ENCODE data around the gene NTSR1.

Gene NTSR1

DNA sequence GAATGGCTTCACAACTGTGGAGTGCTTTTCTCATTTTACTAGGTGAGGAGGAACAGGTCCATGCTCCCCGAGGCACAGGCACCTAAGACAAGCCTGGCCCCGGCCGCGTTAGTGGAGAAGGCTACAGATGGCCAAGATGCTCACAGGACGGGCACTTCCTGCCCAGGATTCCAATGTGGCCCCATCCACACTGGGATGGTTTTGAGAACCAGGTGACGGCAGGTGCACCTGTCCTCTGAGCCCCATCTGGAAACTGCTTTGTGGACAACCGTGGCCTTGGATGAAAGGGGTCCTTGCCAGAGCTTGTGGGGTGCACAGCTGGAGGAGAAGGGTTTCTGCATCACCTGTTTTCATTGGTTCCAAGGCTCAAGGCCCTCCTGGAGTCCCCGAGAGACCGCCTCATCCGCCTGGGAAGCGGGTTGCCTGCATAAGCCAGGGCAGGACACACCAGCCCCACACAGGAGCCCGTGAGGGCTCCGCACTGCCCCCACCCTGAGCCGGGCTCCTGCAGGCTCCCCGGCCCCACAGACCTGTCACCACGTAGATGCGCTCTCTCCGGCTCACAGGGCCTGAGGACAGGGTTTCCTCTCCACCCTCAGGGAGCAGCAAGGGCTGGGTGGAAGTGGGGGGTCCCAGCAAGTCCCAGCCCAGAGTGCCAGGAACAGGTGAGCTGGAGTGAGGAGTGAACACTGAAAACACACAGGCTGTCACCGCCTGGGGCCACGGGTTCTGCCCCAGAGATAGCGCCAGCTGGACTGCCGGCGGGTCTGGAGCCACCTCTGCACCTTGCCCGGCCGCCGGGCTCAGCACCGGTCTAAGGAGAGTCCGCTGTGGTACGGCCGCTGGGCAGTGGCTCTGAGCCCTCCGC, 18.3 kb downstream of the NTSR1 start:
- FAIRE-seq = no peak

DNA sequence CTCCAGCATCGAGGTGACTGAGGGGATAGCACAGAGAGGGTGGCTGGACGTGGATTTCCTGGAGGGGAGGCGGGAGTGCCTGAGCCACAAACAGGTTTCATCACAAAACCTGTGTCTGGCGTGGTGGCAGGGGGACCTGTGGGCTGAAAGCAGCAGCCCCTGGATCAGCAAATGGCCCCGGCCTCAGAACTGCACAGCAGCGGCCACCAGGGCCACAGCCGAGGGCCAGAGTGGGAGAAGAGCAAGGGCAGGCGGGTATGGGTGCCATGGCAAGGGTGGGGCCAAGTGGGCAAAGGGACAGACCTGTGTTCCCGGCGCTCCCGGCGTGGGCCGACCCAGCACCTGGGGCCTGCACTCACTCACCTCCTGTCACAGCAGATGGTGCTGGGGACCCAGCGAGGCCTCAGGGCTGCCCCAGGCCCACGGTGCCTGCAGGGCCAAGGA, 19.0 kb downstream of the NTSR1 start:
- no peak for FAIRE-seq

DNA sequence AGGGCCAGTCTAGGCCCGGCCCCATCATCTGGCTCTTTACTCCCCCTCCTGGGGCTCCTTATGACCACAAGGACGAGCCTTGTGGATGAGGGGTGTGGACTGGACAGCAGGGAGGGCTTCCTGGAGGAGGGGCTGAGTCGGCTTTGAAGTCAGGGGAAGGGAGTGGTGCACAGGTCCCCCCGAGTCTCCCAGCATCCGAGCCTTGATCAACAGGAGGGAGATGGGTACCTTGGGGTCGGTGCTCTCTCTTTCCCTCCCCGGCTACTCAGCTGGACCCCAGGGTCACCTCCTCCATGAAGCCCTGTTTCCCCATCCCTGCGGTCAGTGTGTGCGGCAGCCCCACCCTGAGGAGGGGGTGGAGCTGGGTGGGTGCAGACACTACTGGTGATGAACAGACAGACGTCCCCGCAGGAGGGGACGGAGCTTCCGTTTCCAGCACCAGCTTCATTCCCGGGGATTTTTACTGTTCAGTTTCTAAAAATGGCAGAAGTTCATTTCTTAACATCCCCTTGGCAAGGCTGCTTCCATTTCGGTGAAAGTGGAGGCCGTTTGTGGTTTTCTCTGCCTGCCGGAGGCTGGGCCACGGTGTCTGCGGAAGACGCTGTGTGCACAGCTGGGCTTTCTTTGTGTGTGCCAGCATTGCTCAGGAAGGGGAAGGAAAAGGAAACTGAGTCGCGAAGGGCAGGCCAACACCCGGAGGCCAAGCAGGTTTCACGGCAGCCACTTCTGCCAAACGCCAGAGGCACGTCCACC, 19.6 kb downstream of the NTSR1 start:
- no peak for FAIRE-seq

DNA sequence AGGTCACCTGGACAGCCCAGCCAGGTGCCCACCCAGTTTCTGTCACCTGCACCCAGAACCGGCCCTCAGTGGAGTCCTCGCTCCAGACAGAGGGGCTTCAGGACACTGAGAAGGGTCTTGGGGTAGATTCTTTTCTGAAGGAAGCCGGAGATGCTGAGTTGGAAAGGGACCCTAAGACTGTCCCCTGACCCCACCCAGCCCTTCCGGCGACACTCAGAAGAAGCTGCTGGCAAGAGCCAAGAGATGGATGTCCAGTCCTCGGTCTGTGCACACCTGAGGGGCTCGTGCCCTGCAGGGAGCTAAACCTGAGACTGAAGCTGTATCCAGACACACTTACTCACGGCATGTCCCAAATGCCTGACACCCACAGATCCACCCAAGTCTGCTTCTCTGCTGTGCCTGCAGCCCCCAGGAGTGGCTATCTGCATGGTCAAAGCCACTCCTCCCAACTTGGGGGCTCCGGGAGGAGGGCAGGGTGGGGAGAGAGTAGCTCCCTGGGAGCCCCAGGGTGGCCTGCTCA, 20.2 kb downstream of the NTSR1 start:
- no peak for FAIRE-seq

DNA sequence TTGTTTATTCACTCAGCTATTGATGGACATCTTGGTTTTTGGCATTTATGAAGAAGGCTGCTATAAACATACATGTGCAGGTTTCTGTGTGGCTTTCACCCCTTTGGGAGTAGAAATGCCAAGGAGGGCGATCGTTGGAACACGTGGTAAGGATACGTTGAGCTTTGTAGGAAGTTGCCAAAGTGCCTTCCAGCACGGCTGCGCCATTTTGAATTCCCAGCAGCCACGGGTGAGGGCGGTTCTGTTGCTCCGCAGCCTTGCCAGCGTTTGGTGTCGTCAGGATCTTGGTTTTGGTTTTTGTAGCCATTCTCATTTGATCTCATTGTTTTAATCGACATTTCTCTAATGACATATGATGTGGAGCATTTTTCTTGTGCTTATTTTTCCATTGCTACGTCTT, 21.8 kb downstream of the NTSR1 start:
- FAIRE-seq = no peak

DNA sequence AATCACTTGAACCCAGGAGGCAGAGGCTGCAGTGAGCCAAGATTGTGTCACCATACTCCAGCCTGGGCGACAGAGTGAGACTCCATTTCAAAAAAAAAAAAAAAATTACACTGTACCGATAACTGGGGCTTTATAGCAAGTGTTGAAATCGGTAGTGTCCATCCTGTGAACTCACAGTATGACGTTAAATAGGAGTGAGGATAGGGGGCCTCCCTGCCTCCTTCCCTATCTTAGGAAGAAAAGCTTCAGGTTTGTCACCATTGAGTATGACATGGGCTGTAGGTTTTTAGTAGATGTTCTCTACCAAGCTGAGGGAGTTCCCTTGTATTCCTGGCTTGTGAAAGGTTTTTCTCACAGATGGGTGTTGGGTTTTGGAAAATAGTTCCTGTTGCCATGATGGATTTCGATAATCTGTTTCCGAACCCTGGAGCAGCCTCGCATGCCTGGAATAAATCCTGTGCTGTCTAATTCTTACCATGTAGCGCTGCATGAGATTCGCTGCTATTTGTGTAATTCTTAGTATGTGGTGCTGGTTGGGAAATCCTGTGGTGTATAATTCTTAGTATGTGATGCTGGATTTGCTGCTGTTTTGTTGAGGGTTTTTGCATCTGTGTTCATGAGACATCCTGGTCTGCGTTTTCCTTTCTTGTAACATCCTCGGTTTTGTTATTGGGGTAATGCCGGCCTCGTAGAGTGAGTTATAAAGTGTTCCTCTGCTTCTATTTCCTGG, 23.6 kb downstream of the NTSR1 start:
- no peak for FAIRE-seq

DNA sequence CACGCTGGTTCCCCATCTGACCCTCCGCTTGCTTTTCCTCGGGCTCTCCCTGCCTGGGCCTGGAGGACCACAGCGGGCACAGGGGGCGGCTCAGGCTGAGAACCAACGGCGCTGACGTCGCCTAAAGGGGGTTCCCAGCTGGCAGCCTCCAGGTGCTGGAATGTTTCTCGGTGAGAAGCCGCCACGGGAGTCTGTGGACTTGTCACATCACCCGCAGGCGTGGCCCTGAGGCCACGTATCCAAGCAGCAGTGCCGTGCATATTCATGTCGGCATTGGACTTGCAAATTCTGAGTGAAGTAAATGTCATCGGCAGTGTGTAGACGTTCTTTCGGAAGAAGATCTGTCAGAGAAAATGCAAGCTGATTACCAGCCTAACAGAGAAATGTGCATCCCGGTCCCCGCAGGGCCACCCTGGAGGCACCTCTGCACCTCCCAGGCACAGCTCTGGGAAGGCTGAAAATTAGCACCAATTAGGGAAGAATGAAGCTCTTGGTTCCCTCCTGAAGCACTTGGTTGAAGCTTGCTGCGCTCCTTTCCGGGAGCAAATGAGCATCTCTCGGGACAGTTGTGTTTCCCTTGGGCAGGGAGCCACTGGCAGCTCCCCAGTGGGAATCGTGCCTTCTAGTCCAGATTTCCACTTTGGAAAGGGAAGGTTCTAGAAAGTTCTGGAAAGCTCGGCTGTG, 24.3 kb downstream of the NTSR1 start:
- no peak for FAIRE-seq

DNA sequence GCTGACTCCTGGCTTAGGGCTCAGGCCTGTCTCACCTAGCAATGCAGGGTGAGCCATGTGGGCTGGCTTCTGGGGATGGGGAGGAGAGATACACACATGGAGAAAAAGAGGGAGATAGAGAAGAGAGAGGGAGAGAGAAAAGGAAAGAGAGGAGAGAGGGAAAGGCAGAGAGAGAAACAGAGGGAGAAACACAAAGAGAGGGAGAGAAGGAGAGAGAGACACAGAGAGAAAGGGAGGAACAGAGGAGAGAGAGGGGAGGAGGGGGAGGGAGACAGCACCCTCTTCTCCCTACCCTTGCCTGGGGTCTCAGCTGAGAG, 24.8 kb downstream of the NTSR1 start:
- FAIRE-seq = no peak

DNA sequence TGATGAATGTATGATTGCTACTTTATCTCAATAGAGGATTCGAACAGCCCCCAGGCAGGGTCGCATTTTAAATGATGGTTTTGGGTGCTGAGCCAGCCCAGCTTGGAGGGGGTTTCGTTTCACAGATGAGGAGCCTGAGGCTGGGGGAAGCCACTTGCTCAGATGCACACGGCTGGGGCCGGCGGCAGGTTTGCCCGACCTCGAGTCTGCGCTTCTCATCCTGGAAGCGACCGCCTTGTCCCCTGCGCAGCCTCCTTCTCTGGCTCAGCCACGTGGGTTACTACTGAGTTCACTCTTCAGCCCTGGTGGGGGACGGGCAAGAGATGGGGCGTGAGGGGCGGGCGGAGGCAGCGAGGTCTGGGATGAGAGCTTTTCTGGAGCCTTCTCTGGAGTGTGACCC, 25.3 kb downstream of the NTSR1 start:
- no peak for FAIRE-seq

DNA sequence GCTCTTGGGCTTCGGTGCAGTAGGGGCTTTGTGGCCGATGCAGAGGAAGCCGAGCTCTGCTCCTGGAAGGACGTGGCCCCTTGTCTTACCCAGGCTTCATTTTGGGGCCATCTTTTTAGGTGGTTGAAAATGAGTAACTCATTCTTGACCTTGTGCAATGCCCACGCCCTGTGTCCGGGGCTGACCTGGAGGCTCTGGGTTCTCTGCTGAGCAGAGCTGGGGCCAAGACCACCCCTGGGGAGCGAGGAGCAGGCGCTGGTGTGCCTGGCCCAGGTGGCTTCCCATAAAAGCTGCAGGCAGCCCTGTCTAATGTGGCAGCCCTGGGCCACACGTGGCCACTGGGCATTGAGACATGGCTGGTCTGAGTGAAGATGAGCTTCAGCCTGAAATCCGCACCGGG, 25.7 kb downstream of the NTSR1 start:
- no peak for FAIRE-seq

DNA sequence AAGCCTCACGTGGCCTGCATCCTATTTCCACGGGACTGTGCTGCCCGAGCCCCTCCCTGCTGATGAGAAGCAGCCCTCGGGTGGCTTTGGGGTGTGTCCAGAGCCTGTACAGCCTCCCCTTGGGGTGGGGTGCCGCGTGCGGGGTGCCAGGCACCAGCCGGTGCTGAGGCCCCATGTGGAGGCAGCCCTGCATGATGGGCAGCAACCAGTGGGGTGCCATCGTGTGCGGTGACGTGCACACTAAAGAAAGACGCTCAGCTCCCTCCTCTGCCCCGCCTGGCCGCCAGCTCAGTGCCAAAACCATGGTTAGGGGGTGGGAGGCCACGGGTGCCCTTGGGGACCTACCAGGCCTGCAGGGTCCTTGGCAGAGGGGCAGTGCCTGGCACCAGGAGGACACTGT, 26.2 kb downstream of the NTSR1 start:
- no peak for FAIRE-seq

DNA sequence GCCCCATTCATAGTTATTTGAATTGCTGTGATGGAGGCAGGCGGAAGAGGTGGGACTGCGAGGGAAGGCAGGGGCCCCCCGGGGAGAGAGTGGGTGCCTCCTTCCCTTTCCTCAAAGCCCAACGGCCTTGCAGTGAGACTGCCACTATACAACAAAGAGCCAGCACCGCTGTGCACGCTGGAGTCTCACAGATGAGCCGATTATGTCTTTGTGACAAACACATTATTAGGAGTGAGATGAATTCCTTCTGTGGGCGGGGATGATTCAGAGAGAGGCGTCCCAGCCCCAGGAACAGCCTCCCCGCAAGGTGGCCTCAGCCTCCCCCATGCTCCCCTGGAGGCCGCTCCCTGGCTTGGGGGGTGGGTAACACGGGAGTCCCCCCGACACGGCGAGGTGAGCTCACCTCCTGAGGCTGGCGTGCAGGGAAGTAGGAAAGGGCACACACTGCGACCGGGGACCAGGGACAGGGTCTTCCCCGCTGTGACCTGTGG, 26.7 kb downstream of the NTSR1 start:
- no peak for FAIRE-seq

DNA sequence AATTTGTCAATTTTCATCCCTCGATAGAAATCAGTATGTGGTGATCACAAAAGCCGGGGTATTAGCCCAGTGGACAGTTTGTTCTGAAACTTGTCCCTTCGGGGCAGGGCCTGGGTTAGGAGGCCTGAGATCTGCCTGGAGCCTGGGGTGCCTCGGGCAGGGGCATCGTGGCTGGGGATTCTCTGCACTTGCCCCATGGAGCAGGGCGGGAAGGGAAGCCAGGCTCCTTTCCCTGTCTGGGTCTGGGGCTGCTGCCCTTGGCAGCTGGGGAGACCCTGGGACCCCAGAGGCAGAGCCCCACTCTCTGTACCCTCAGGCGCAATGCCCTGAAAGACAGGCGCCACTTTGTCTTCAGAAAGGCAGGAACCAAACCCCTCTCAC, 27.4 kb downstream of the NTSR1 start:
- FAIRE-seq = no peak

DNA sequence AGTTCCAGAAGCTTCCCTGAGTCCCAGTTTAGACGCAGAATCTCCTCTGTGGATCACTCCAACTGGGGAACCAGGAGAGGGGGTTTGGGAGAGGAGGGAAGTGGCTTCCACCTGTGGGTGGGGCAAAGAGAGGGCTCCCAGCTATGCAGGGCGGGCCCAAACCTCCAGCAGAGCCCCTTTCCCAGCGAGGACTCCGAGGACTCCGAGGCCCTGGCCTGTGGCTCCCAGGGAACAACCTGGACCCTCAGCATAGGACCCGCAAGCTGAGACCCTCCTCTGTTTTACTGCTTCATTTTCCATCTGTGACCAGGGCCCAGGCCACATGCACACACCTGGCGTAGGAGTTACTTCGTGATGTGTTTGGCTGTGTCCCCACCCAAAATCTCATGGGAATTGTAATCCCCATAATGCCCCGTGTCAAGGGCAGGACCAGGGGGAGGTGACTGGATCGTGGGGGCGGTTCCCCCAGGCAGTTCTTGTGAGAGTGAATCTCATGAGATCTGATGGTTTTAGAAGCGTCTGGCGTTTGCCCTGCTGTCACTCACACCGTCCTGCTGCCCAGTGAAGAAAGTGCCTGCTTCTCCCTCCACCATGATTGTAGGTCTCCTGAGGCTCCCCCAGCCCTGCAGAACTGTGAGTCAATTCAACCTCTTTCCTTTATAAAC, 27.9 kb downstream of the NTSR1 start:
- FAIRE-seq = no peak

DNA sequence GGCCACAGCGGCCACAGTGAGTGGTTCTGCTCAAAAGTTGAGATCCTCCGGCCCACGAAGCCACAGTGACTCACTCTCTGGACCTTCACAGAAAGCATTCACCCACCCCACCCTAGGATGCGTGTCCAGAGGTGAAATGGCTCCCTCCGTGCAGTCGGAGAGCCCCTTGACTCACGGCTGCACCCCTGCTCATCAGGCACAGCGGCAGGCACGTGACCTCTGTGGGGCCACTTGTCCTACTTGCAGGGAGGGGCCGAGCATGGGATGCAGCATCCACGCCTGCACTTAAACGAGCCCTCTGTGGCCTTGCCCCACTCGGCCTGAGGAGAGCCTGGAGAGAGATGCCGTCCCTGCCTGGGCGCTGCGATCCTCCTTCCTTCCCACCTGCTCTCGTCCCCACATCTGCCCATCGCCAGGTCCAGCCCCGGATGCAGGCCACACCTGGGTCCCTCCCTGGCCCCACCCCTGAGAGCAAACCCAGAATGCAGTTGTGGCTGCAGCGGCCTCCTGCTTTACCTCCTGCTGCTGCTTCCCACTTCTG, 28.7 kb downstream of the NTSR1 start:
- FAIRE-seq = no peak

DNA sequence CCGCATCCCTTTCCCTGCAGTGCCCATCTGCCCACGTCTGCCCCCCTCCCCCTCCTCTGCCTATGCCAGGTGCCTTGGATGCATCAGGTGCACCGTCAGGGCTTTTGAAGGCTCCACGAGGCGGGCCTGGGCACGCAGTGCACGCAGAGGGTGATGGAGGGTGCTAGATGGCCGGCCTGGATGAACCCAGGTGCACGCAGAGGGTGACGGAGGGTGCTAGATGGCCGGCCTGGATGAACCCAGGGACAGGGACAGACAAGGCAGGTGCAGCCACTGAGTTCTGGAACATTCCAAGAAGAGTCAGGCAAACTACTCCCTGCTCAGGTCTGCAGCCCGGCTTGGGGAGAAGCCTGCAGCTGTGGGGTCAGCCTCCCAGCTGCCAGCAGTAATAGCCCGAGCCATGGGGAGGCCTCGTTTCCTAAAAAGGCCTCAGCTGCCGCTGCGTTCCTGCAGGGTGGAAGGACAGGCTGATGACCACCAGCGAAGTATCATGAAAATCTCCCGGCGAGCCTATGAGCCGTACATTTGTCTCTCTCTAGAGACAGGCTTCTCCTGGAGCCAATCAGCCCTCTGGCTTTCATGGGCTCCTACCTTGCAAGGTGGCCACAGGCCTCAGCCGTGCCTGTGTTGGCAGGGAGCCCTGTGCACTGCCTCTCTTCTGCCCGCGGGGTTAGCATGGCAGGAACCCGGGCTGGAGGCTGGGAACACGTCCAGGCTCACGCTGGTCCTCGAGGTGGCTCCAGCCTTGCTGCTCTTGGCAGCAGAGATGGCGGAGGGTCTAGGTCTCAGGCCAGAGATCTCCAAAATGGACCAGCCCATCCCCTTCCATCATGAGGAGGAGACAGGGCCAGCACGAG, 29.6 kb downstream of the NTSR1 start:
- FAIRE-seq = no peak

DNA sequence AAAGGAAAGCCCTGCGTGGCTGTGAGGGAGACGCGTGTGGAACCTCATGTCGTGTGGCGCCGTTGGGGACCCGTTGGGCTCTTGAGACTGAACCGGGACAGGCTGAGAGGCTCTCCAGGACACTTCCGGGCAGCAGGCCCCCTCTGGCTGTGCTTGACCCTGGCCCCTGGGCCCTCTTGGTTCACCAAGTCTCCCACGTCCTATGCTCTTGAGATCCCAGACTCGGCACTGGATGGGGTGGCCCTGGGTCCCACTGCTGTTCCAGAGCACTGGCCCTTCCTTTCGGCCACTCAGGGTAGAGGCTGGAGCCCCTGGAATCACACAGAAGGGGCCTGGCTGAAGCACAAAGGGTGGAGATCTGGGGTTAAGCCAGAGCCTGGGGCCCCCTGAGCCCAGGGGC, 30.4 kb downstream of the NTSR1 start:
- FAIRE-seq = no peak

DNA sequence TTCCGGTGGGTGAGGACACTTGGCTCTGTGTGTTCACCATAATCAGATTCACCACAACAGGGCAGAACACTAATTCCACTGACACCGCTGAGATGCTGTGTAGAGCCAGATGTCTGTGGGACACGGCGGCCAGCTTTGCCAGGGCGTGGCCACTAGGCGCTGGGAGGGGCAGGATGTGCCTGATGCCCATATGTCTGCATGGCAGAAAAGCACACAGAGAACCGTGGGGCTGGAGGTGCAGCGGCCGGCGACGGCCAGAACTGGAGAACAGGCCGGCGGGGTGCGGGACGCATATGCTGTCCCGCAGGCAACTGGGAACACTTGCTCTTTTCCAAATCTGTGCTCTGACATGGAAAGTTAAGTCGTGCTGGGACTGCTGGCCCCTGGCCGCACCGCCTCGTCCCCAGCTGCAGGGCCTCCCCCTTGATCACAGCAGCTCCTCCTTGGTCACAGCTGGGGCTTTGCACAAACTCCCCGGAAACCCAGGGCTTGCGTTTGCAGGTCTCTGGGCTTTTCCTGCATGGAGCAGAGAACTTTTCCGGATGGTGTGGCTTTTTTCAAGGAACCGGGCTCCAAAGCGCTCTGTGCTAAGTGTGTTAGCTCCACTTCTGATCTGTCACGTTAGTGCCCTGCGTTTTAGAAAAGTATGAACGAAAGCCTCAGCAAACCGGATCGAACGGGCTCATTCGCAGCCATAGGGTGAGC, 31.1 kb downstream of the NTSR1 start:
- no peak for FAIRE-seq

DNA sequence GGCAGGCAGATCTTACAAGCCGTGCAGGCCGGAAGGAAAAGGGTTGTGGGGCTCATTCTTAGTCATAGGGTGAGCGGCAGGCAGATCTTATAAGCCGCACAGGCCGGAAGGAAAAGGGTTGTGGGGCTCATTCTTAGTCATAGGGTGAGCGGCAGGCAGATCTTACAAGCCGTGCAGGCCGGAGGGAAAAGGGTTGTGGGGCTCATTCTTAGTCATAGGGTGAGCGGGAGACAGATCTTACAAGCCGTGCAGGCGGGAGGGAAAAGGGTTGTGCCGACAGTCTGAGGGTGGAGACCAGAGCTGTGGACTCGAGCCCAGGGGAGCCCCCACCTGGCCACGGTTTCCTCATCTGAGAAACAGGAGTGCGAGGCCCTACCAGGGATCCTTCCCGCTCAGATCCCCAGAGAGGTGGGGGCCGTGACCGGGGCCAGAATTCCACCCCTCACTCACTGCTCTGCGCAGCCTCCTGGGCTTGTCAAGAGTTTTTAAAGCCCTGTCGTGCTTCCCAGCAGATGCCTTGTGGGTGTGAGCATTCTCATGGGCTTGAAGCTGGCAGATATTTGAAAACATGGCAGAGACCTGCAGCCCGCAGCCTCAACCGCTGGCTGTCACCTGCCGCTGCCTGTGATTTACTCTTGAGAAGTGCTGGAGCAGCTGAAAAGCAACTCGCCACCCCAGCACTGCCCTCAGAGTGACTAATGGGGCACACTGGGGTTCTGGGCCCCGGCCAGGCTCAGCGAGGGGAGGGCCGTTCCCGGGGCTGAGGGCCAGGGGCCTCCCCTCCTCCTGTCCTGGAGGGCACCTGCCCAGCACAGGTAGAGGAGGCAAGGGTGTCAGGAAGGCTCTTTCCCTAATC, 31.9 kb downstream of the NTSR1 start:
- FAIRE-seq = no peak
